HUES6 (cell line): Measurements from ENCODE around the gene LAMC3.

Experiments used
- H3K27ac ChIP-seq: 2 replicates; pipeline ENCODE4 v1.7.0; 2013; ENCODE audit warnings: low read depth, mild to moderate bottlenecking, low read length, inconsistent platforms
- H3K27me3 ChIP-seq: 2 replicates; pipeline ENCODE4 v1.6.1; 2013; ENCODE audit warnings: low read length; ENCODE audit not compliant: control insufficient read depth, insufficient read depth
- H3K36me3 ChIP-seq: 2 replicates; pipeline ENCODE4 v1.6.1; 2013; ENCODE audit warnings: low read length; ENCODE audit not compliant: control insufficient read depth, insufficient read depth
- H3K4me1 ChIP-seq: 2 replicates; pipeline ENCODE4 v1.6.1; 2013; ENCODE audit warnings: low read length; ENCODE audit not compliant: control insufficient read depth, insufficient read depth
- H3K4me3 ChIP-seq: 2 replicates; pipeline ENCODE4 v1.5.1; 2013; ENCODE audit warnings: low read depth, low read length
- H3K9ac ChIP-seq: one replicate; pipeline ENCODE4 v1.6.1; 2013; ENCODE audit warnings: mild to moderate bottlenecking, low read length
- H3K9me3 ChIP-seq: 2 replicates; pipeline ENCODE4 v1.6.1; 2013; ENCODE audit warnings: low read depth, low read length; ENCODE audit not compliant: control insufficient read depth, insufficient read depth

Gene LAMC3

DNA sequence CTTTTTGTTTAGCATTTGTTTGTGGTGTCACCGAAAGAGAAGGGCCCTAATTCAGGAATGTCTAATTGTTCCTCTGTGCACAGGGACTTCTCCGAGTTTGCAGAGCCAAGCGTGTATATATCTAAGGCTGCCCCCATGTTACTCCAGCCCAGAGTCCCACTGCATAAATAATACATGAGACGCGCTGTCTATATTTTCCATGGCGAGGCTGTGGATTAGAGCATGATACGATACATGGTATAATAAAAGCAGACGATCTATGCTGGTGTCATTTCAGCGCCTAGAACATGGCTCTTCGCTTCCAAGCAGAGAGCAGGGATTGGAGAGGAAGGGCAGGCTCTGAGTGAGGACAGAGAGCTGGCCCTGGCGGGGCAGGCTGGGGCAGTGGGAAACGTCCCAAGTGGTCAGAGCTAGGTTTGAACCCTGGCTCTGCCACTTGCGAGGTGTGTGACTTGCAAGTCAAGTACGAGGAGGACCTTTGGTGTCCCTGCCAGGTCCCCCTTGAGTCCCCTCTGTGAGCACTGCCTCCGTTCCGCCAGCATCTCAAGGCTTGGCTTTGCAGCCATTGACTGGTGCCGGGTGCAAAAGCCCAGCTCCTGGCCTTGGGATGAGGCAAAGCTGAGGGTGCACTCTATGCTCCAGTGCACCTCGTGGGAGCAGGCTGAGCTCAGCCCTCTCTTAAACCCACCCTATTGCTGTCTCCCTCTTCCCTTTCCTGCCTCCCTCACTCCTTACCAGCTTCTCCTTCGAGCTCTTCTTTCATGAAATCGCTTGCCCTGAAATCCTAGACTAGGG is 29.2 kb upstream of the LAMC3 start:
- Histone ChIP-seq H3K27me3 (no peaks in the 10 kb centered on the region), H3K4me1 (no peaks in the 10 kb centered on the region; the same call in 1 of the 2 replicates), H3K4me3 (no peak overlapping the region), H3K9me3 (no peaks in the 10 kb centered on the region), H3K36me3 (no peaks in the 10 kb centered on the region), H3K27ac (no peak overlapping the region), H3K9ac (no peak overlapping the region)

DNA sequence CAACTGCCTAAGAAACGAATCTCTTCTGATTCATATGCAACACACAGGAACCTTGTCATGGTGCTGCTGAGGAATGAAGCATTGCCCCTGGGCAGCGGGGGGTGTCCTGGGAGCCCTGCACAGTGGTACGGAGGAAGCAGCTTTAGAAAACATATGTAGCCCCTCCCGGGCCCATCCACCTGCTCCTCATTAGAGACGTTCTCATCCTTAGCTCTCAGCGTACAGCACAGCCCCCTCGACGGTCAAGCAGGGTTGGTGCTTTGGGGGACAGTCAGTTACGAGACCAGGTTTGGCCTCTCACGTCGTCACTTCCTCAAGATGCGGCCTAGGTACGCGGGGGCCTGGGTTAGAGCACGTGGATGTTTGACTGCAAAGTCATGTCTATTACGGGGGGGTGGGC is 28.4 kb upstream of the LAMC3 start:
- no peaks in the 10 kb centered on the region for H3K36me3 ChIP-seq
- H3K27ac ChIP-seq = no peak overlapping the region
- H3K27me3 ChIP-seq = no peaks in the 10 kb centered on the region
- no peak overlapping the region for H3K4me3 ChIP-seq
- no peak overlapping the region for H3K9ac ChIP-seq
- H3K4me1 ChIP-seq = no peaks in the 10 kb centered on the region; the same call in 1 of the 2 replicates
- no peaks in the 10 kb centered on the region for H3K9me3 ChIP-seq

DNA sequence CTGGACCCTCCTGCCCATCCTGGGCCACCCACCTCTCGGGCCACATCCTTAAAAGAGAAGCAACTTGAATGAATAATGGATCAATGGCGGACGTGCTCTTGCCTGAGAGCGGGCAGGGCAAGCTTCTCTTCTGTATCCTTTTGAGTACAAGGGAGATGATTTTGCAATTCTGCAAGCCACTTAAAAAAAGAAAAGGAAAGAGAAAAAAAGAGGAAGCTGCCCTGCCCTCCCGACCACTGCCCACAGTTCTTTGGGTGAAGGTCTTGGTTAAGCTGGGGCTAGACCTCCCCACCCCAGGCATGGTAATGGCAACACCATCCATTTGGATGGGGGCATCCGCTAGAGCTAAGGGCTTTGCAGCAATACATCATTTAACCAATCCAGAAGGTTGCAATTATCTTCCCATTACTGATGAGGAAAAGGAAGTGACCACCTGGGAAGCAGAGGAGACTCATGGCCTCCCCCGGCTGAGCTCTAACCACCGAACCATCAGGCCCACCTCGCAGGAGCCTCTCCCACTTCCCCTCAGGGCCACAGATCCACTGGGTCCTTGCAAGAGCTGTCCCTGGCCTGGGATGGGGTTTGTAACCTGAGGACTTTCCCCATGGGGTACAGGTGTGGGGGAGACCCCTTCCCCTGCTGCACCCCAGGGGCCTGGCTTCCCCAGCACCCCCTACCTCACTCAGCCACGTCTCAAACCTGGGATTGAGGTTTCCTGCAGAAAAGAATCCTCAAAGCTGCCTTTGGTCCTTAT is 27.8 kb upstream of the LAMC3 start:
- H3K36me3 ChIP-seq = no peaks in the 10 kb centered on the region
- no peaks in the 10 kb centered on the region for H3K9me3 ChIP-seq
- H3K27ac ChIP-seq = no peak overlapping the region
- H3K9ac ChIP-seq = no peak overlapping the region
- H3K4me3 ChIP-seq = no peak overlapping the region
- H3K4me1 ChIP-seq = no peaks in the 10 kb centered on the region; the same call in 1 of the 2 replicates
- H3K27me3 ChIP-seq = no peaks in the 10 kb centered on the region

DNA sequence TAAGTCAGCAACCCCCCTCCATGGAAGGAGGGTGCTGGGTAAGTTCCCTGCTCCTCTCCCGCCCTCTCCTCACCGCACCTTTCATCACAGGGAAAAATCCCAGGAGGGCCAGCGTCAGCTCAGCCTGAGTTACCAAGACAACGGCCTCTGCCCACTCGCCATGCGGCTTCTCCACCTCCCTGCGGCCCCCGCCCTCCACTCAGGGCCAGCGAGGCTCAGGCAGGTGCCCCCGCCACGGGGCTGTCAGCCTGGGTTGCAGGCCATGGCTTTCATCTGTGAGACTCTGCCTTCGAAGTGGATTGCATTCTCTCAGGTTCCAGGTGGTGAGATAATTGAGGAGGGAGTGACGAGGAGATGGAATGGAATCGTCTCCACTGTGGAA is 27.2 kb upstream of the LAMC3 start:
- Histone ChIP-seq H3K27me3 (no peaks in the 10 kb centered on the region), H3K9ac (no peak overlapping the region), H3K27ac (no peak overlapping the region), H3K4me3 (no peak overlapping the region), H3K4me1 (peaks cover 5% of the 10 kb centered on the region; the same call in 1 of the 2 replicates), H3K36me3 (no peaks in the 10 kb centered on the region), H3K9me3 (no peaks in the 10 kb centered on the region)

DNA sequence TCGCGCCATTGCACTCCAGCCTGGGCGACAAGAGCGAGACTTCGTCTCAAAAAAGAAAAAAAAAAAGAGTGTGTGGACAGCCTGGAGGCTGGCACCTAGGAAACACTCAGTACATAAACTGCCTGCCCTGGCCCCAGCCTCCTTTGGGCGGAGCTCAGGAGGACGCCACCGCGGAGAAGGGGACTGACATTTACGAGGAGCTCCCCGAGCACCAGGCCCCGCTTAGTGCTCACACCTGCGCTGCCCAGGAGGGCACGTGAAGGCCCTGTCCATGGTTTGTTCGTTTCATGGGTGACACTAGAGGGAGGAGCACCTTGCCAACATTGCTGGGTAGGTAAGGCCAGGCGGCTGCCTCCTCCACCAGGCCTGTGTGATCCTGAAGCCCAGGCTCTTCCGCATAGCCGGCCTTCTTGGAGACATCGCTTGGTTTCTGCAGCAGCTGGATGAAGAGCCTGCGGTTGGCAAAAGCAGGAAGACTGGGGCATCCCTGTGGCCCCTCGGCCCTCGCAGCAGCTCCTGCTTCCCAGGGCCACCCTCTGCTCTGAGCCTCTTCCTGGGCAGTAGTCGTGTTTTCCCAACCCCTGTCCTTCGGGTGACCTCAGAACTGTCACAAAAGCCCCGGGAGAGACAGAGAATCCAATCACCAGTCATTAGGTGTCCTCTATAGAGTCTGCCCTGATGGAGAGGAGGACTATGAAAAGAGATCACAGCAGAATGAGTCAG is 26.2 kb upstream of the LAMC3 start:
- H3K4me3 ChIP-seq = no peak overlapping the region
- peaks cover 6% of the 10 kb centered on the region; the same call in 1 of the 2 replicates for H3K4me1 ChIP-seq
- H3K9ac ChIP-seq = no peak overlapping the region
- no peak overlapping the region for H3K27ac ChIP-seq
- H3K27me3 ChIP-seq = no peaks in the 10 kb centered on the region
- H3K36me3 ChIP-seq = no peaks in the 10 kb centered on the region
- no peaks in the 10 kb centered on the region for H3K9me3 ChIP-seq

DNA sequence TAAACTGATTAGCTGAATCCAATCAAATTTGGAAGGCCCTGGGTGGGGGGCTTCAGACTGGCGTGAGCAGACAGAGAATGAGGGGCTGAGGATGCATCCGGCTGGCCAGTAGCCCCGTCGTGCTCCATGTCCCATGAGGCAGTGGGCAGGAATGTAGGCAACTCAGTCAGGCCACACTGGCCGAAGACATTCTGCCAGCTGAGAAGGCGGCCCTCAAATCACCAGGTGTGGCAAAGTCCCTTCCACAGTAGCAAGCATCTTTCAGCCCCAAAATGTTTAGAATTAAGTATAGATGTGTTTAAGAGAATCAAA is 25.7 kb upstream of the LAMC3 start:
- Histone ChIP-seq H3K27me3 (no peaks in the 10 kb centered on the region), H3K9ac (no peak overlapping the region), H3K9me3 (no peaks in the 10 kb centered on the region), H3K36me3 (no peaks in the 10 kb centered on the region), H3K4me3 (no peak overlapping the region), H3K4me1 (peaks cover 6% of the 10 kb centered on the region; the same call in 1 of the 2 replicates), H3K27ac (no peak overlapping the region)

DNA sequence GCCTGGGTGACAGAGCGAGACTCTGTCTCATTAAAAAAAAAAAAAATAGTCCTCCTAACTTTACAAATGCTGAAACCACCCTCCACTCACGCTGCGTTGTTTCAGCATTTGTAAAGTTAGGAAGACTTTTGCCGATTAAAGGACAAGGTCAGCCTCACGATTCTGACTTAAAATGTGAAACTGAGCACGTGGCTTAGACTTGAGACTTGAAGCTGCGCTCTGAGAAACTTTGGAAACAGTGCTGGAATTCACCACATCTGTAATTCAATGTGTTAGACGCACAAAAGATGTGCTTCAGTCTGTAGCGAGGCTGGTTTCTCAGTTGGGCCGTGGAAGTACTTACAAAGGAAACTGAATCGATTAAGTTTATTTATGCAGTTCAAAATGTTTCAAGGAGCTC is 25.0 kb upstream of the LAMC3 start:
- Histone ChIP-seq H3K4me3 (no peak overlapping the region), H3K27me3 (no peaks in the 10 kb centered on the region), H3K36me3 (no peaks in the 10 kb centered on the region), H3K9ac (no peak overlapping the region), H3K27ac (no peak overlapping the region), H3K4me1 (peaks cover 6% of the 10 kb centered on the region; the same call in 1 of the 2 replicates), H3K9me3 (no peaks in the 10 kb centered on the region)

DNA sequence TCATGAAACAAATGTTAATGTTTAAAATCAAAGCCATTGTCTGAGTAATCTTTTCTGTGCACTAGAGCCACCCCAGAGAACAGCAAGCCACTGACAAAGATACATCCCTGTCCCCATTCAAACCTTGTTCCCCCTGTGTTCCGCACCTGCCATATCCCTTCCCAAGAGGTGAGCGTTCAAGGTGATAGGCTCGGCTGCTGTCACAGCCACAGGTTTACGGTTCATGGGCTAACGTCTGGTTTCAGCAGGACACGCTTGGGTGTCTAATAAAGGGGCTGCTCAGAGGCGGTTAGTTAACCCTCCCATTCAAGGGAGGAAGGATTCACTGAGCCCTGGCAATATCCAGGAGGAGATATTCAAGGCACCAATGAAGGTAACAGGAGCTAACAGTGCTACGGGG is 24.5 kb upstream of the LAMC3 start:
- H3K4me3 ChIP-seq = no peak overlapping the region
- H3K9me3 ChIP-seq = no peaks in the 10 kb centered on the region
- H3K36me3 ChIP-seq = no peaks in the 10 kb centered on the region
- peaks cover 6% of the 10 kb centered on the region; the same call in 1 of the 2 replicates for H3K4me1 ChIP-seq
- H3K9ac ChIP-seq = no peak overlapping the region
- H3K27me3 ChIP-seq = no peaks in the 10 kb centered on the region
- H3K27ac ChIP-seq = no peak overlapping the region

DNA sequence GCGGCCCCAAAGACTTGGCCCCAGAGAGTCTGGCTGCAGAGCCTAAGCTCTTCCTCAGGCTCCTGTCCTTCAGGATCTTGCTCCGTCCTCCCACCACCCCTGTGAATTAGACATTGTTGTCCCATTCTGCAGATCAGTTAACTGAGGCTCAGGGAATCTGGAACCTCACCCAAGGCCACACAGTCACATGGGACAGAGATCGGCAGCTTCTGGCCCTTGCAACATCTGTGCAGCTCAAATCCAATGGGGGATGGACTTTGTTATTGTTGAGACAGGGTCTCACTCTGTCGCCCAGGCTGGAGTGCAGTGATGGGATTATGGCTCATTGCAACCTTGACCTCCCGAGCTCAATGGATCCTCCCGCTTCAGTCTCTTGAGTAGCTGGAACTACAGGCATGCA is 23.9 kb upstream of the LAMC3 start:
- Histone ChIP-seq H3K36me3 (no peaks in the 10 kb centered on the region), H3K4me1 (peaks cover 6% of the 10 kb centered on the region; the same call in 1 of the 2 replicates), H3K4me3 (no peak overlapping the region), H3K9ac (no peak overlapping the region), H3K27ac (no peak overlapping the region), H3K27me3 (no peaks in the 10 kb centered on the region), H3K9me3 (no peaks in the 10 kb centered on the region)

DNA sequence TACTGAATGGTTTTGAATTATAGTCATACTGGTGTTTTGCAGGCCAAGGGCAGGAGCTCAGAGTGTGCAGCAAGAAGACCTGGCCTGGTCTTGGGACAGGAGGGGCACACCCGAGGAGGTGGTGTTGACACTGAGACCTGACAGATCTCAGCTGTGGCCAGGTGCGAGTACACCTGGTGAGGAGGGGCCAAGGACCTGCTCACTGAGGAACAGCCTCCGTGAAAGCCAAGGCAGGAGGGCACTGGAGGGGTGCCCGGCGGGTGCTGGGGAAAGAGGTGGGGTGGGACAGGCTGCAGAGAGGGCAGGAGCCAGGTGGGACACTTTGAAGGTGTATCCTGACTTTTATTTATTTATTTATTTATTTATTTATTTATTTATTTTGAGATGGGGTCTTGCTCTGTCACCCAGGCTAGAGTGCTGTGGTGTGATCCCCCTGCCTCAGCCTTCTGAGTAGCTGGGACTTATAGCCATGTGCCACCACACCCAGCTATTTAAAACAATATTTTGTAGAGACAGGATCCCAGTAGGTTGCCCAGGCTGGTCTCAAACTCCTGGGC is 23.3 kb upstream of the LAMC3 start:
- no peak overlapping the region for H3K27ac ChIP-seq

More for the DNA sequence above, 23.3 kb upstream of the LAMC3 start:
- Histone ChIP-seq H3K4me3 (no peak overlapping the region), H3K27me3 (no peaks in the 10 kb centered on the region), H3K36me3 (no peaks in the 10 kb centered on the region), H3K9ac (no peak overlapping the region), H3K9me3 (no peaks in the 10 kb centered on the region), H3K4me1 (peaks cover 10% of the 10 kb centered on the region; the same call in 1 of the 2 replicates)
